Omental fat pad (tissue), 4 donors: ENCODE data around the gene HHAT. TPM values are rescaled to one million over a fixed set of nuclear protein-coding genes. Genes with fewer than 3 reads are reported as not detected.

ENCODE experiments used
- ATAC-seq: fragments of 150-250 bp; one replicate; pipeline ENCODE4 v1.9.1; 2016; ENCODE audit warnings: mild to moderate bottlenecking, moderate library complexity; ENCODE audit not compliant: low FRiP score
- DNase-seq: peaks from one replicate; pipeline ENCODE4 v3.0.0-alpha.2; 2019; ENCODE audit warnings: low spot score
- total RNA-seq, 4 donors: library from RNA; depleted of rRNA; stranded (reverse); fragments of >200 nt; gene quantifications; one replicate each; pipeline ENCODE4 v1.1.0, GENCODE V29; 2016
- TF ChIP-seq, protein P1 (sequence below), 3 donors: fragments of 450-650 bp; IDR thresholded peaks; one replicate each; pipeline ENCODE4 v1.5.1; 2016 to 2017; ENCODE audit warnings: antibody characterized with exemption in 3 of 3, mild to moderate bottlenecking in 3 of 3, moderate library complexity in 2 of 3

Gene HHAT
- total RNA-seq, 4 donors from 2014 or later, result 3.4 to 7.8 (median 4.6) TPM

DNA sequence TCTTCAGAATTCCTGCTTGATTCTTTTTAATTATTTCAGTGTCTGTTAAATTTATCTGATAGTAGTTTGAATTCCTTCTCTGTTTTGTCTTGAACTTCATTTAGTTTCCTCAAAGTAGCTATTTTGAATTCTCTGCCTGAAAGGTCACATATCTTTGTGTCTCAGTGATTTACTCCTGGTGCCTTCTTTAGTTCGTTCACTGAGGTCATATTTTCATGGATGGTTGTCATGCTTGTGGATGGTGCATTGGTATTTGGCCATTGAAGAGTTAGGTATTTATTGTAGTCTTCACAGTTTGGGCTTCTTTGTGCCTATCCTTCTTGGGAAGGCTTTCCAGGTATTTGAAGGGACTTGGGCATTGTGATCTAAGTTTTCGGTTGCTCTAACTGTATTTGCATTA is 267.9 kb downstream of the HHAT start:
- ATAC-seq, result no peak
- no peak for DNase-seq
- TF ChIP-seq, protein P1, sequence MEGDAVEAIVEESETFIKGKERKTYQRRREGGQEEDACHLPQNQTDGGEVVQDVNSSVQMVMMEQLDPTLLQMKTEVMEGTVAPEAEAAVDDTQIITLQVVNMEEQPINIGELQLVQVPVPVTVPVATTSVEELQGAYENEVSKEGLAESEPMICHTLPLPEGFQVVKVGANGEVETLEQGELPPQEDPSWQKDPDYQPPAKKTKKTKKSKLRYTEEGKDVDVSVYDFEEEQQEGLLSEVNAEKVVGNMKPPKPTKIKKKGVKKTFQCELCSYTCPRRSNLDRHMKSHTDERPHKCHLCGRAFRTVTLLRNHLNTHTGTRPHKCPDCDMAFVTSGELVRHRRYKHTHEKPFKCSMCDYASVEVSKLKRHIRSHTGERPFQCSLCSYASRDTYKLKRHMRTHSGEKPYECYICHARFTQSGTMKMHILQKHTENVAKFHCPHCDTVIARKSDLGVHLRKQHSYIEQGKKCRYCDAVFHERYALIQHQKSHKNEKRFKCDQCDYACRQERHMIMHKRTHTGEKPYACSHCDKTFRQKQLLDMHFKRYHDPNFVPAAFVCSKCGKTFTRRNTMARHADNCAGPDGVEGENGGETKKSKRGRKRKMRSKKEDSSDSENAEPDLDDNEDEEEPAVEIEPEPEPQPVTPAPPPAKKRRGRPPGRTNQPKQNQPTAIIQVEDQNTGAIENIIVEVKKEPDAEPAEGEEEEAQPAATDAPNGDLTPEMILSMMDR (IDR thresholded peaks at IDR 0.05), result no peak

DNA sequence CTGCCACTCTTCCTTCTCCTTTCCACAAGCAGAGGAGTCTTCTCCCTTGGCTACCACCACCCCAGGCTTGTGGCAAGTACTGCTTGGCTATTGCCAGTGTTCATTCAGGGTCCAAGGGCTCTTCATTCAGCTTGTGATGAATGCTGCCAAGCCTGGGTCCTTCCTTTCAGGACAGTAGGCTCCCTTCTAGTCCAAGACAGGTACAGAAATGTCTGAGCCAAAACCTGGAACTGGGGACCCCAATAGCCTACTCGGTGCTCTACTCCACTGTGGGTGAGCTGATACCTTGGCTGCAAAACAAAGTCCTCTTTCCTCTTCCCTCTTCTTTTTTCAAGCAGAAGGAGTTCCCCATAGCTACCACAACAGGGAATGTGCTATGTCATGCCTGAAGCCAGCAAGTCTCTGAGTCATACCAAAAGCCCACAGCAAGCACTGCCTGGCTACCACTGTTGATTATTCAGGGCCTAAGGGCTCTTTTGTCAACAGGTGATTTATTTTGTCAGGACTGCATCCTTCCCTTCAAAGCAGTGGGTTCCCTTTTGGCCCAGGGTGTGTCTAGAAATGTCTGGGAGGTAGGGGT is 268.9 kb downstream of the HHAT start:
- TF ChIP-seq, protein P1 (IDR thresholded peaks at IDR 0.05), result no peak
- DNase-seq (no peak), ATAC-seq (peak; percentile 64)

DNA sequence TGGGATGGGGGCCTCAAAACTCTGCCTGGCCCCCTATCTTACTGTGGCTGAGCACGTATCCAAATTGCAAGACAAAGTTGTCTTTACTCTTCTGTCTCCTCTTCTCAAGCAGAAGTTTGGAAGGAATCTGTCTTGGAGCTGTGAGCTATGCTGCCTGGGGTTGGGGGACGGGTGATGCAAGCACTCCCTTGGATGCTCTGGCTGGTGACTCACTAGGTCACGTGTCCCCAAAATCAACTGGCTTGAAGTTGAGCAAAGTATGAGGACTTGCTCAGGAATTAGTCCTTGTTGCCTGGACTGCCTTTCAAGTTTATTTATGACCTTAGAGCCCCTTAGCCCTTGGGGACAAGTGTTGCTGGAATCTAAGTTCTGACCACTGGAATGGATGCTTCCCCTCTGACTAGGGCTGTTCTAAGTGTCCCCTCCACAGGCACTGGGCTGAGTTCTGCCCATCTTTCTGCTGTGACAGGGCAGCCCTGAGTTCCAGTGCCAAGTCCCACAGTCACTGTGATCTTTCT is 269.5 kb downstream of the HHAT start:
- TF ChIP-seq, protein P1 (IDR thresholded peaks at IDR 0.05), result no peak
- DNase-seq, result no peak
- ATAC-seq, result peak; percentile 23

DNA sequence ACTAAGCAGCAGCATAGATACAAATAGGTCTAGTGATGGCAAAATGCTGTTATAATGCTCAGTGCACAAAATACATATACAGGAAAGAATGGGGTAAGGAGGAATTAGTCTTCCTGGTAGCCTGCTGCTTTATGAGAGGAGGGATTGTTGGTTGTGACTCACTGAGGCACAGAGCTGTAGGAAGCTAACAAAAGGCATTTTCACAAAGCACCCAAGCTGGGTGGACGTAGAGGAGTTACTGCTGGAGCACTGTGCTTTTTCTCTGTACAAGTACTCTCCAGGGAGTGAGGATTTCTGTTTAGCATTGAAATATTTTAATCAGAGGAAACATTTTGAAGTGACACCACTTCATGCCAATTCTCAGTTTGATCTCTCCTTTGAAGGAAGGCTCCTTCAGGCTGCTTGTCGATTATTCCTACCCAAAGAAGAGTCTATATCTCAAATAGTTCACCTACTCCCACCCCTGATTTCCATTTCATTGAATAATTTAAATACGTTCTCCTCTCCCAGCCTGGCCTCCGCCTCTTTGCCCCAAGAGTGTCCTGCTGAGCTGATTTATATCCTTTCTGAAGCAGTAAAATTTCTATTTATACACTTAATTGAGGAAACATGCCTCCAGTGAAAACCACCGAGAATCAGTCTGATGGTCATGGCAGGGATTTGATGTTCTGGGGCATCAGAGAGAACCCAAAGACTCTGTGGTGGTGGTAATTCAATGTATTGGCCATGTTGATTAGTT is 271.9 kb downstream of the HHAT start:
- ATAC-seq (no peak), DNase-seq (no peak)
- TF ChIP-seq, protein P1 (IDR thresholded peaks at IDR 0.05), result no peak

DNA sequence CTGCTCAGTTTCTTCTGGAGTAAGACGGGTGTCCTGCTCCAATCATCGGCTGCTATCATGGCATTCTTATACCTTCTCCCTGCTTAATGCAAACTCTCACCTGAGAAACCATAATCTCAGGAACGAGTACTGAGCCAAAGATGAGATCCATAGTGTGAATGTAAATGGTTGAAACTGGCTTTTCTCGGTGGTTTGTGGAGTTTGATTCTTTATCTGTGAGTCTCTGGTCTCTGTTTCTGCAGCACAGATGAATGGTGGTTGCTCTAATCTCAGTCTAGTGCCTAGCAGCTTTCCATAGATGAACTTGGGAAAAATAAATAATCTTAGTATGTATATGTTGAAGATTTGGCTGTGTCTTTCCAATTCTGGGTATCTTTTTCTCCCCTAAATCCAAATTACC is 274.4 kb downstream of the HHAT start:
- ATAC-seq (no peak), DNase-seq (no peak)
- TF ChIP-seq, protein P1 (IDR thresholded peaks at IDR 0.05), result no peak

DNA sequence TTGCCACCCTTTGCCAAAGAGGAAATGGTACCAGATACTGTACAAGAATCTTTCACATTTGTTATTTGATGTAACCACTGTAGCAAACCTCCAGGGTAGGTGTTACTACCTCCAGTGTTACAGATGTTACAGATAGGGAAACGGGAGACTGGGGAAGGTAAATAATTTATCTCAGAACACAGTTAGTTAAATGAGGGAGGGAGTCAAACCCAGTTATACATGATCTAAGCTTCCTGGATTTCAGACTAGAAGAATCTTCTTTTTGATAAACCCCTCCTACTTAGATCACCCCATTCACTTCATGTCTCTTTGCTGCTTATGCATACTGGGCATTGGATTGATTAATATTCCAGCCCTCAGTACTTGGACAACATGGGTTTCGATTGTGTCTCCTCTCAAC is 276.4 kb downstream of the HHAT start:
- ATAC-seq (no peak), DNase-seq (no peak)
- TF ChIP-seq, protein P1 (IDR thresholded peaks at IDR 0.05), result no peak

DNA sequence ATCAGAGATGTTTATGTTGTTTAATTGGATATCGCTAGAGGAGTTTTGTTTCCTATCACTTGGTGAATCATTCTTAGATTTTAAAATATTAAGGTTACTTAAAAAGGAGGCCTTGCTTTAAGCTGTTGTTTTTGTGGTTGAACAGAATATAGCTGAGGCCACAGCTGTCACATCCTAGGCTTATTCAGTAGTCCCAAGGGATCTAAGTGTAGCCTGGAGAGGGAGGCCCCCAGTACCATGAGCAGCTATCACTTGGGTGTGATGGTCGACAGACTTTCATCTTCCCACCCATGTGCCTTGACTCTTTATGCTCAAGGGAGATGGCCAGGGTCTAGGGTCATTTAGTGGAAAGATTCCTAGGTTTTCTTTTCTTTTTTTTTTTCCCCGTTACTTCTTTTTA is 278.7 kb downstream of the HHAT start:
- TF ChIP-seq, protein P1 (IDR thresholded peaks at IDR 0.05), result no peak
- ATAC-seq (no peak), DNase-seq (no peak)
